ENCODE data around the gene SOCS7.

SOCS7 gene

DNA sequence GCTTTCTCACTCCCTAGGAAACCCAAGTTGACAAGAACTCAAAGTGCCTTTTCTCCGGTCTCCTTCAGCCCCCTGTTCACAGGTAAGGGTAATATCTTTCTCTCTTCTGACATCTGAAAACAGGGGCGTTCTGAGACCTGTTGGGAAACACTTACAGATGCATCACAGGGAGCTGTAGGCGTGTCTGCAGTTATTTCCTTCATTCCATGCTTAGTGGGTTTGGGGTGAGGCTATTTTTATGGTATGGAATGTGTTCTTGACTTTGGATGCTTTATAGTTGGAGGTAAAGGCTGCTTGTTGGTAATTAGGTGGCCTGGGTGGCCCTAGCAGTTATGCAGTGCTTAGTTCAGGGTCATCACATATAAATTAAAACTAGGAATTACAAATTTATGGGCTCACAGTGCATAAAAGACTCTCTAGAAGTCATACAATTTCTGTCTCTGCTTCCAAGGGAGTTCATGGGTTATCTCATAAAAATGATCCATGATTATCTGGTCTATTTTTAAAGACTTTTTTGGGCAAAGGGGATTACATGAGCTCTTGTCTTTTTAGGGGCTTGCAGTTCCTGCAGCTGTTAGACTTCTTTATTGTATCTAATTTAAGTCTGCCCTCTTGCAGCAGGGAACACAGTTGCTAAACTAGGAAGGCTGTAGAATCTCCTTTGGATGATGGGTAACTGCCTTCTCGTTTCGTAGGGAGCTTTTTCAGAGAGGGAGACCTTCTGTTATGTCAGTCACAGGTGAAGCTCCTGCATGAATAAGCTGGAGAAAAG is 10.2 kb downstream of the SOCS7 start:
- no peak for DNase-seq (ENCODE audit: low read depth)
- TF ChIP-seq, protein P1, sequence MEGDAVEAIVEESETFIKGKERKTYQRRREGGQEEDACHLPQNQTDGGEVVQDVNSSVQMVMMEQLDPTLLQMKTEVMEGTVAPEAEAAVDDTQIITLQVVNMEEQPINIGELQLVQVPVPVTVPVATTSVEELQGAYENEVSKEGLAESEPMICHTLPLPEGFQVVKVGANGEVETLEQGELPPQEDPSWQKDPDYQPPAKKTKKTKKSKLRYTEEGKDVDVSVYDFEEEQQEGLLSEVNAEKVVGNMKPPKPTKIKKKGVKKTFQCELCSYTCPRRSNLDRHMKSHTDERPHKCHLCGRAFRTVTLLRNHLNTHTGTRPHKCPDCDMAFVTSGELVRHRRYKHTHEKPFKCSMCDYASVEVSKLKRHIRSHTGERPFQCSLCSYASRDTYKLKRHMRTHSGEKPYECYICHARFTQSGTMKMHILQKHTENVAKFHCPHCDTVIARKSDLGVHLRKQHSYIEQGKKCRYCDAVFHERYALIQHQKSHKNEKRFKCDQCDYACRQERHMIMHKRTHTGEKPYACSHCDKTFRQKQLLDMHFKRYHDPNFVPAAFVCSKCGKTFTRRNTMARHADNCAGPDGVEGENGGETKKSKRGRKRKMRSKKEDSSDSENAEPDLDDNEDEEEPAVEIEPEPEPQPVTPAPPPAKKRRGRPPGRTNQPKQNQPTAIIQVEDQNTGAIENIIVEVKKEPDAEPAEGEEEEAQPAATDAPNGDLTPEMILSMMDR (IDR thresholded peaks at IDR 0.05; ENCODE audit: low read length, missing control alignments): no peak
- no peak overlapping the region for H3K4me3 ChIP-seq (replicated peaks; ENCODE audit: low read depth, low read length)

DNA sequence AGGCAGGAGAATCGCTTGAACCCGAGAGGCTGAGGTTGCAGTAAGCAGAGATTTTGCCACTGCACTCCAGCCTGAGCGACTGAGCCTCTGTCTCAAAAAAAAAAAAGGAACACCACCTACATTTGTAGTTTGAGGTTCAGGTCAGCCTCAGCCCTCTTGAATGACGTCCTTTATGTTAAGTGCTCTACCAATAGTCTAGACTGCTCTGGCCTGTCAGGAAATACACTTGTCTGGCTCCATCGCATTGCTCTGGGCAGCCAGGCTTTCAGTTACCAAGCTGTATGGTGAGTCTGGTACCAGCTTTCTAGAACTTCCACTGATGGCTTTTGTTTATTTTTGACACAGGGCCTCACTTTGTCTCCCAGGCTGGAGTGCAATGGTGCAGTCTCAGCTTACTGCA is 11.4 kb downstream of the SOCS7 start:
- no peak overlapping the region for H3K4me3 ChIP-seq (replicated peaks; ENCODE audit: low read depth, low read length)
- no peak for DNase-seq (ENCODE audit: low read depth)
- TF ChIP-seq, protein P1 (IDR thresholded peaks at IDR 0.05; ENCODE audit: low read length, missing control alignments): no peak

DNA sequence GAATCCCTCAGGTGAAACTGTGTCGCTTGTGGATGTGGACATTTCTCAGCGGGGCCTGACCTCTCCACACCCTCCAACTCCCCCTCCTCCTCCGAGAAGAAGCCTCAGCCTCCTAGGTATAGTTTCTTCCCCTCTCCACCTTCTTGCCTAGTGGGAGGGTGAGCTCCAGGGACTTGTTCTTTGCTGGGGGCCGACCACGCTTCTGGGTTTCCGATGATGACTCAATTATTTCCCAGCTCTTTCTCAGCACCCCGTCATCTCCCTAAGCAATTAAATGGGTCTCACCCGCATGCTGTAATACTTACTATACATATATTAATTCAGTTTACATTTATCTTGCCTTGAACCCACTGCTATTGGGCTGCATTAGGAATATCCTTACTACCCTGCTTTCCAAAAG is 13.1 kb downstream of the SOCS7 start:
- TF ChIP-seq, protein P1 (IDR thresholded peaks at IDR 0.05; ENCODE audit: low read length, missing control alignments): no peak
- no peak overlapping the region for H3K4me3 ChIP-seq (replicated peaks; ENCODE audit: low read depth, low read length)
- DNase-seq (ENCODE audit: low read depth): no peak

DNA sequence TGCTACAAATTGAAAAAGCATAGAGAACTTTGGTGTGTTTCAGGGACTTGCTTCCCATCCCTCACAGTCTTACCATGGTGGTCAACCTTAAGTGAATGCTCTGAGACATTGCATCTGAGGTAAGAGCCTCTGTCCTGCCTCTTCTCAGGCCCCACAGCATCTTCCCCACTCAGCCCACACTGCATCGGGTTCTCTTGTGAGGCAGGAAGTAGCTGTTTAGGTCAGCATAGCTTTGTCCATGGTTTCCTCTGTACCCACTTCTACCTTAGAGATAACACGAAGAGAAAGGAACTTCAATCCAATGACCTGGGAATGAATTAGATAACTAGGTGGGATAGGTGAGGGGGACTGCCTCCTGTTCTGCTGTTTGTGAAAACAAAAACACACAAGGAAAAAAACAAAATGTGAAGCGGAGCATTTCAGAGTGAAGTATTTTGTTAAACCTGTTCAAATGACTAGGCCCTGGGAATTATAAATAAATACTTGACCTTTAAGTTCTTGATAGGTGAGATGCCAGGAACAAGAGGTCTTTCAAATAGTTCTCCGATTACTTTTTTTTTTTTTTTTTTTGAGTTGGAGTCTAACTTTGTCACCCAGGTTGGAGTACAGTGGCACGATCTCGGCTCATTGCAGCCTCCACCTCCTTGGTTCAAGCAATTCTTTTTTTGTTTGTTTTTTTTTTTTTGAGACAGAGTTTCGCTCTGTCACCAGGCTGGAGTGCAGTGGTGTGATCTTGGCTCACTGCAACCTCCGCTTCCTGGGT is 17.7 kb downstream of the SOCS7 start:
- no peak for DNase-seq (ENCODE audit: low read depth)
- no peak overlapping the region for H3K4me3 ChIP-seq (replicated peaks; ENCODE audit: low read depth, low read length)
- TF ChIP-seq, protein P1 (IDR thresholded peaks at IDR 0.05; ENCODE audit: low read length, missing control alignments): no peak

DNA sequence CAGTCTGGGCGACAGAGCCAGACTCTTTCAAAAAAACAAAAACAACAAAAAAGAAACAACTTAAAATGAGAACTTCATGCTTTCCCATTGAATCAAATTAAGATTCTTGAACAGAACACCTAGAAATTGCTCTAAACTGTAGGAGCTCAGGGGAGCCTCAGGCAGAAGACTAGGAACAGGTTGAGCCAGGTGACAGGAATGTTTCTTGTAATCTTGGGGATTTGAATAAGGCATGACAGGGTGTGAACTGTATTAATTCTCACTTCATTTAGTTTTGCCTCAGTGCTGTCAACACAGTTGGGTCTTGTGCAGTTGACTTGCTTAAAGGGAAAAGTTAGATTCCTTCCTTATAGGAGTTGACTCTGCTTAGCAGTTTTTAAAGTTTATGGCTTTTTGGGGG is 27.8 kb downstream of the SOCS7 start:
- TF ChIP-seq, protein P1 (IDR thresholded peaks at IDR 0.05; ENCODE audit: low read length, missing control alignments): no peak
- DNase-seq (ENCODE audit: low read depth): no peak
- no peak overlapping the region for H3K4me3 ChIP-seq (replicated peaks; ENCODE audit: low read depth, low read length)

DNA sequence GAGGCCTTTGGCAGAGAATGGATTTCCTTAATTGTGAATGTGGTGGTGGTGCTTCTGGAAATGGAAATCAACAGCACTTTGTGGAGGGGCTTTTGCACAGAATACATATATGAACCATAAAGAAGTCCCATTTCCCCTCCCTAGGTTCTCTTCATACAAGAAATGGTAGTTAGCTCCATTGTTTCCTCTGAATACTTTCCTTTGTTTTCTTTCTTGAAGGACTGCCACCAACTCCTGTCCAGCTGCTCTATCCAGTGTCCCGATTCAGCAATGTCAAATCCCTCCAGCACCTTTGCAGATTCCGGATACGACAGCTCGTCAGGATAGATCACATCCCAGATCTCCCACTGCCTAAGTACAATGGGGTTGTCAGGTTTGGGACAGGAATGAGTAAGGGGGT is 43.4 kb downstream of the SOCS7 start:
- H3K4me3 ChIP-seq (replicated peaks; ENCODE audit: low read depth, low read length): no peak overlapping the region
- TF ChIP-seq, protein P1 (IDR thresholded peaks at IDR 0.05; ENCODE audit: low read length, missing control alignments): no peak
- DNase-seq (ENCODE audit: low read depth): no peak

All from fibroblast of pulmonary artery (primary cell).